GM23338 (cell line): Measurements from ENCODE around the gene IGSF11. TPM values are rescaled to one million over a fixed set of nuclear protein-coding genes. Genes with fewer than 3 reads are reported as not detected.

Experiments used
- ATAC-seq: fragments of 200-7000 bp; cut with Tn5 transposase; 3 replicates; pipeline ENCODE4 v1.9.1; 2020
- DNase-seq: peaks from one replicate; pipeline ENCODE4 v3.0.0-alpha.2; 2015; ENCODE audit warnings: low spot score
- H2AFZ ChIP-seq: fragments of 200-600 bp; sonication (generic); 2 replicates; pipeline ENCODE4 v1.8.0; 2016; ENCODE audit warnings: antibody characterized with exemption, mild to moderate bottlenecking, moderate library complexity
- H3F3A ChIP-seq: fragments of 200-600 bp; sonication (generic); replicated peaks from 2 replicates; pipeline ENCODE4 v1.8.0; 2017; ENCODE audit warnings: antibody characterized with exemption, mixed run types, low read depth
- H3K27ac ChIP-seq: fragments of 200-600 bp; sonication (generic); 2 replicates; pipeline ENCODE4 v1.6.1; 2016; ENCODE audit warnings: low read depth
- H3K27me3 ChIP-seq: fragments of 200-600 bp; sonication (generic); 2 replicates; pipeline ENCODE4 v1.8.0; 2016; ENCODE audit warnings: mild to moderate bottlenecking, mixed run types, moderate library complexity; ENCODE audit not compliant: insufficient read depth
- H3K36me3 ChIP-seq: fragments of 200-600 bp; sonication (generic); 2 replicates; pipeline ENCODE4 v1.8.0; 2016; ENCODE audit warnings: mild to moderate bottlenecking; ENCODE audit not compliant: insufficient read depth
- H3K4me1 ChIP-seq: fragments of 200-600 bp; sonication (generic); 2 replicates; pipeline ENCODE4 v1.8.0; 2016; ENCODE audit warnings: mild to moderate bottlenecking, moderate library complexity; ENCODE audit not compliant: insufficient read depth
- H3K4me2 ChIP-seq: fragments of 200-600 bp; sonication (generic); 2 replicates; pipeline ENCODE4 v1.7.1; 2017; ENCODE audit warnings: mixed run types
- H3K4me3 ChIP-seq: fragments of 200-600 bp; sonication (generic); 2 replicates; pipeline ENCODE4 v1.6.1; 2016; ENCODE audit warnings: mixed run types
- H3K79me2 ChIP-seq: fragments of 200-600 bp; sonication (generic); replicated peaks from 2 replicates; pipeline ENCODE4 v1.8.0; 2017; ENCODE audit warnings: mild to moderate bottlenecking; ENCODE audit not compliant: insufficient read depth
- H3K9me2 ChIP-seq: fragments of 200-600 bp; sonication (generic); 2 replicates; pipeline ENCODE4 v1.8.0; 2017; ENCODE audit not compliant: insufficient read depth
- H4K20me1 ChIP-seq: fragments of 200-600 bp; sonication (generic); replicated peaks from 2 replicates; pipeline ENCODE4 v1.8.0; 2017; ENCODE audit warnings: mild to moderate bottlenecking; ENCODE audit not compliant: insufficient read depth
- H3K27ac Mint-ChIP-seq: 2 replicates; pipeline ENCODE4 v1.8.0; 2020; ENCODE audit warnings: inconsistent platforms, mild to moderate bottlenecking, moderate library complexity, mixed read lengths
- H3K27me3 Mint-ChIP-seq: 3 replicates; pipeline ENCODE4 v1.8.0; 2022; ENCODE audit warnings: low read depth, mild to moderate bottlenecking, moderate library complexity, mixed read lengths, inconsistent platforms; ENCODE audit not compliant: insufficient read depth, poor library complexity
- H3K36me3 Mint-ChIP-seq: 3 replicates; pipeline ENCODE4 v1.8.0; 2021; ENCODE audit warnings: low read depth, mild to moderate bottlenecking, inconsistent platforms, moderate library complexity, mixed read lengths
- H3K4me1 Mint-ChIP-seq: 3 replicates; pipeline ENCODE4 v1.8.0; 2020; ENCODE audit warnings: mild to moderate bottlenecking, inconsistent platforms, mixed read lengths
- H3K4me3 Mint-ChIP-seq: 3 replicates; pipeline ENCODE4 v1.8.0; 2021; ENCODE audit warnings: moderate library complexity, mild to moderate bottlenecking, inconsistent platforms, mixed read lengths
- H3K9me3 Mint-ChIP-seq: 3 replicates; pipeline ENCODE4 v1.8.0; 2020; ENCODE audit warnings: moderate library complexity, mild to moderate bottlenecking, inconsistent platforms, mixed read lengths
- CREB1 ChIP-seq: fragments of 250-450 bp; sonication (Bioruptor Pico); IDR thresholded peaks from 2 replicates; pipeline ENCODE4 v1.5.0; 2020; ENCODE audit warnings: low read depth, mild to moderate bottlenecking, moderate library complexity
- CTCF ChIP-seq, 2 experiments: fragments of 200-600 bp in 1 of 2; sonication (generic) in 1 of 2; conservative IDR thresholded peaks; 2 replicates each; pipeline versions ENCODE4 v1.5.1 to v1.6.1; 2016 to 2017; ENCODE audit warnings: antibody characterized with exemption in 2 of 2, low read depth in 2 of 2, mild to moderate bottlenecking in 2 of 2, moderate library complexity in 1 of 2
- ETS1 ChIP-seq: IDR thresholded peaks from 2 replicates; pipeline ENCODE4 v1.6.1; 2016; ENCODE audit warnings: antibody characterized with exemption
- EZH2 ChIP-seq: fragments of 200-600 bp; sonication (generic); IDR thresholded peaks from one replicate; pipeline ENCODE4 v1.8.0; 2017; ENCODE audit warnings: antibody characterized with exemption, mild to moderate bottlenecking, low read depth; ENCODE audit not compliant: unreplicated experiment
- EZH2phosphoT487 ChIP-seq: fragments of 200-600 bp; sonication (generic); IDR thresholded peaks from one replicate; pipeline ENCODE4 v1.8.1; 2018; ENCODE audit warnings: antibody characterized with exemption; ENCODE audit not compliant: unreplicated experiment
- JUNB ChIP-seq: IDR thresholded peaks from one replicate; pipeline ENCODE4 v1.6.1; 2016; ENCODE audit warnings: antibody characterized with exemption; ENCODE audit not compliant: unreplicated experiment
- NANOG ChIP-seq: IDR thresholded peaks from 2 replicates; pipeline ENCODE4 v1.6.1; 2016; ENCODE audit warnings: antibody characterized with exemption, borderline replicate concordance
- POLR2AphosphoS5 ChIP-seq: IDR thresholded peaks from 2 replicates; pipeline ENCODE4 v1.6.1; 2016; ENCODE audit warnings: antibody characterized with exemption, low read depth
- REST ChIP-seq: IDR thresholded peaks from one replicate; pipeline ENCODE4 v1.6.1; 2018; ENCODE audit warnings: antibody characterized with exemption; ENCODE audit not compliant: unreplicated experiment
- STAT1 ChIP-seq: IDR thresholded peaks from one replicate; pipeline ENCODE4 v1.6.1; 2016; ENCODE audit warnings: antibody characterized with exemption; ENCODE audit not compliant: unreplicated experiment
- ZNF114 ChIP-seq: fragments of 250-450 bp; sonication (Bioruptor Pico); IDR thresholded peaks from 2 replicates; pipeline ENCODE4 v1.5.0; 2020; ENCODE audit warnings: mild to moderate bottlenecking, moderate library complexity
- ZNF331 ChIP-seq: fragments of 250-450 bp; sonication (Bioruptor Pico); IDR thresholded peaks from 2 replicates; pipeline ENCODE4 v1.5.0; 2020; ENCODE audit warnings: low read depth, mild to moderate bottlenecking, moderate library complexity
- ZNF462 ChIP-seq: fragments of 250-450 bp; sonication (Bioruptor Pico); IDR thresholded peaks from 2 replicates; pipeline ENCODE4 v1.5.0; 2020; ENCODE audit warnings: mild to moderate bottlenecking, moderate library complexity
- polyA plus RNA-seq: library from polyadenylated mRNA; unstranded; fragments of >200 nt; fragmentation: Nextera tagmentation; extraction: Ambion mirVana; gene quantifications from 2 replicates; pipeline ENCODE4 v1.2.1, GENCODE V29; 2016
- total RNA-seq: library from RNA; depleted of rRNA; stranded (reverse); fragments of >200 nt; shearing (Covaris generic); gene quantifications from 2 replicates; pipeline ENCODE4 v1.2.3, GENCODE V29; 2014

Gene IGSF11
- total and polyA plus RNA-seq, 2 experiments from 2014 or later: 0.68 to 1.8 TPM

DNA sequence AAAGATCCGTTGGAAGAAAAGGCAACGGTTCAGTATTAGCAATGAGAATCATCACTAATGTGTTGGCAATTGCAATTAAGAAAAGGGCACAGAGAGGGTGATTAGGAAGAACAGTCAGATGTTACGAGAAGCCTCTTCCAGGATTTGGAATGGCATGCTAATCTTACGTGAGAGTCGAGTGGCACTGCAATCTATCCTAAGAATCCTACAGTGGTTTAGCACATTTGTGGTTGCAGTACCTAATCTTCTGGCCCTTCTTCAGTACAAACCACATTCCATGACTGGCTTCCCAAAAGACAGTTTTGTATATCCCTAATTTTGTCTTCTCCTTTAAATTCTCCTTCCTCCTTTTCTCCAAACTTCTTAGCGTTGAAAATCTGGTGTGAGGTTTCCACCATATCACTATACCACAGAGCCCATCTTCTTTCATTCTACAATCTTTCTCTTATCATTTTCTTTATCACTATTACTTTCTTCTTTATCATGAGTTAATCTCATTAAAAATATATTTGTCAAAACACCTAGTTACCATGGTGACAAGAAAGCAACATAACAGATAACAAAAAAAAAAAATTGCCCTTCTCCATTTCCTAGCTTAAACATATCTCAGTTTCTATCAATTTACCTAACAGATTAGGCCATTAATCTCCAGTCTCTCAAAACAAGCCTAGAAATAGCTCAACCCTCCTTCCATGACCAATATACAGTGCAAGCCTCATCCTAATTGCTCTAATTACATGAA lies 60.1 kb downstream of the IGSF11 start:
- no peak for ATAC-seq
- no peak overlapping the region for H3K4me3 Mint-ChIP-seq
- TF ChIP-seq ETS1 (no peak), JUNB (no peak), POLR2AphosphoS5 (no peak), REST (no peak), ZNF114 (CRISPR knock-in tag) (no peak), STAT1 (no peak), EZH2 (no peak), ZNF462 (CRISPR knock-in tag) (no peak), EZH2phosphoT487 (no peak), CREB1 (CRISPR knock-in tag) (no peak), NANOG (no peak), ZNF331 (no peak), CTCF (conservative IDR thresholded peaks at IDR 0.05; ENCODE audit: low read depth in 2 of 2) (no peak)

More for the DNA sequence above, 60.1 kb downstream of the IGSF11 start:
- no peaks in the 10 kb centered on the region for H3F3A ChIP-seq
- H3K79me2 ChIP-seq: no peaks in the 10 kb centered on the region
- H3K36me3 ChIP-seq: 0 out of 2 replicates have a peak, but pooled peaks cover 3% of the 10 kb centered on the region
- no peak overlapping the region for H3K4me3 ChIP-seq
- Mint-ChIP-seq H3K27me3 (peaks cover 5% of the 10 kb centered on the region), H3K36me3 (no peaks in the 10 kb centered on the region), H3K27ac (no peak overlapping the region), H3K4me1 (peaks cover 12% of the 10 kb centered on the region), H3K9me3 (no peaks in the 10 kb centered on the region)
- H3K27me3 ChIP-seq: no peaks in the 10 kb centered on the region
- 0 out of 2 replicates have a peak, but pooled peaks cover 7% of the 10 kb centered on the region for H3K4me1 ChIP-seq
- H3K9me2 ChIP-seq: peaks cover 9% of the 10 kb centered on the region; the same call in 1 of the 2 replicates
- H3K4me2 ChIP-seq: no peak overlapping the region
- no peak overlapping the region for H2AFZ ChIP-seq
- no peak overlapping the region for H3K27ac ChIP-seq
- no peak for DNase-seq
- H4K20me1 ChIP-seq: no peaks in the 10 kb centered on the region
